Mesenchymal stem cell (in vitro differentiated cells and primary cell): ENCODE measurements around the gene RLF.
A peak's percentile ranks its signal among the peaks of the same experiment; 100 is the strongest.

ENCODE experiments used
- DNase-seq: peaks from one replicate; pipeline ENCODE4 v3.0.0-alpha.2; 2013
- H2AFZ ChIP-seq: one replicate; pipeline ENCODE4 v1.6.1; 2013; ENCODE audit warnings: low read depth, mild to moderate bottlenecking, control low read depth, inconsistent platforms, low read length, moderate library complexity
- H2AK5ac ChIP-seq: 2 replicates; pipeline ENCODE4 v1.6.1; 2013; ENCODE audit warnings: low read length, moderate library complexity, mild to moderate bottlenecking, inconsistent platforms; ENCODE audit not compliant: severe bottlenecking
- H2BK120ac ChIP-seq: one replicate; pipeline ENCODE4 v1.6.1; 2013; ENCODE audit warnings: low read depth, mild to moderate bottlenecking, inconsistent platforms, low read length, moderate library complexity
- H2BK12ac ChIP-seq, 2 experiments: one replicate each; pipeline ENCODE4 v1.6.1; 2013; ENCODE audit warnings: inconsistent platforms in 2 of 2, low read length in 2 of 2, mild to moderate bottlenecking in 2 of 2, moderate library complexity in 2 of 2, control low read depth in 1 of 2
- H2BK15ac ChIP-seq: one replicate; pipeline ENCODE4 v1.6.1; 2013; ENCODE audit warnings: mild to moderate bottlenecking, low read depth, inconsistent platforms; ENCODE audit not compliant: poor library complexity, severe bottlenecking
- H2BK5ac ChIP-seq: 2 replicates; pipeline ENCODE4 v1.6.1; 2013; ENCODE audit warnings: low read depth, mild to moderate bottlenecking, low read length, control low read depth, inconsistent platforms; ENCODE audit not compliant: poor library complexity, severe bottlenecking
- H3K14ac ChIP-seq, 2 experiments: one replicate each; pipeline ENCODE4 v1.6.1; 2013; ENCODE audit warnings: inconsistent platforms in 2 of 2, low read length in 2 of 2, control low read depth in 1 of 2, mild to moderate bottlenecking in 1 of 2, moderate library complexity in 1 of 2
- H3K18ac ChIP-seq, 2 experiments: one replicate each; pipeline ENCODE4 v1.6.1; 2013; ENCODE audit warnings: inconsistent platforms in 2 of 2, low read length in 2 of 2, control low read depth in 1 of 2, low read depth in 1 of 2, mild to moderate bottlenecking in 1 of 2
- H3K23ac ChIP-seq, 2 experiments: one replicate each; pipeline ENCODE4 v1.6.1; 2013; ENCODE audit warnings: inconsistent platforms in 2 of 2, low read length in 2 of 2, mild to moderate bottlenecking in 2 of 2, moderate library complexity in 2 of 2, control low read depth in 1 of 2
- H3K27ac ChIP-seq: 2 replicates; pipeline ENCODE4 v1.5.1; 2013; ENCODE audit warnings: mild to moderate bottlenecking, moderate library complexity, low read length, control low read depth, inconsistent platforms; ENCODE audit not compliant: poor library complexity, severe bottlenecking
- H3K27me3 ChIP-seq, 2 experiments: 2 replicates each; pipeline versions ENCODE4 v1.6.1 to v1.7.0; 2013; ENCODE audit warnings: low read length in 2 of 2, mild to moderate bottlenecking in 2 of 2, moderate library complexity in 2 of 2, control low read depth in 1 of 2, inconsistent platforms in 1 of 2; ENCODE audit not compliant: control insufficient read depth in 1 of 2, insufficient read depth in 1 of 2
- H3K36me3 ChIP-seq, 2 experiments: 2 replicates each; pipeline versions ENCODE4 v1.6.1 to v1.7.0; 2013; ENCODE audit warnings: low read length in 2 of 2, control low read depth in 1 of 2, inconsistent platforms in 1 of 2, low read depth in 1 of 2, mild to moderate bottlenecking in 1 of 2; ENCODE audit not compliant: insufficient read depth in 2 of 2, control insufficient read depth in 1 of 2
- H3K4ac ChIP-seq, 2 experiments: one replicate each; pipeline ENCODE4 v1.6.1; 2013; ENCODE audit warnings: inconsistent platforms in 2 of 2, low read length in 2 of 2, mild to moderate bottlenecking in 2 of 2, moderate library complexity in 2 of 2, control low read depth in 1 of 2, low read depth in 1 of 2
- H3K4me1 ChIP-seq: 2 replicates; pipeline ENCODE4 v1.6.1; 2013; ENCODE audit warnings: low read depth, low read length, control low read depth; ENCODE audit not compliant: control insufficient read depth, insufficient read depth
- H3K4me2 ChIP-seq: 2 replicates; pipeline ENCODE4 v1.6.1; 2013; ENCODE audit warnings: low read length, mild to moderate bottlenecking, inconsistent platforms; ENCODE audit not compliant: poor library complexity, severe bottlenecking
- H3K4me3 ChIP-seq, 2 experiments: 2 replicates each; pipeline versions ENCODE4 v1.5.1 to v1.7.0; 2013; ENCODE audit warnings: low read length in 2 of 2, mild to moderate bottlenecking in 2 of 2, control low read depth in 1 of 2, low read depth in 1 of 2; ENCODE audit not compliant: insufficient read depth in 1 of 2
- H3K79me1 ChIP-seq: replicated peaks from 2 replicates; pipeline ENCODE4 v1.6.1; 2013; ENCODE audit warnings: mild to moderate bottlenecking, control low read depth, low read length, inconsistent platforms; ENCODE audit not compliant: poor library complexity, severe bottlenecking
- H3K9ac ChIP-seq: 2 replicates; pipeline ENCODE4 v1.7.0; 2013; ENCODE audit warnings: mild to moderate bottlenecking, low read length, moderate library complexity
- H3K9me3 ChIP-seq: 2 replicates; pipeline ENCODE4 v1.7.0; 2013; ENCODE audit warnings: mild to moderate bottlenecking, low read length; ENCODE audit not compliant: control insufficient read depth
- H4K8ac ChIP-seq: one replicate; pipeline ENCODE4 v1.6.1; 2013; ENCODE audit warnings: inconsistent platforms, mild to moderate bottlenecking, low read length, moderate library complexity
- H4K91ac ChIP-seq: one replicate; pipeline ENCODE4 v1.6.1; 2013; ENCODE audit warnings: mild to moderate bottlenecking, low read length, inconsistent platforms
- WGBS: methylation state at CpG from one replicate; pipeline ENCODE4 v1.1.7; 2013; ENCODE audit warnings: mixed read lengths; 5-methylcytosine and 5-hydroxymethylcytosine counted together

RLF gene

GRCh38 chr1:40151457-40152079 is 9.6 kb upstream of the RLF start:
- DNase-seq: no peak
- no peak overlapping the region for H4K8ac ChIP-seq
- no peak overlapping the region for H3K4me3 ChIP-seq
- no peak overlapping the region for H3K4me2 ChIP-seq
- H2AK5ac ChIP-seq: no peak overlapping the region
- WGBS: 93% methylated on average over 2 of the region's 6 CpGs
- no peaks in the 10 kb centered on the region for H3K79me1 ChIP-seq
- no peak overlapping the region for H3K23ac ChIP-seq
- no peak overlapping the region for H3K14ac ChIP-seq
- no peak overlapping the region for H4K91ac ChIP-seq
- H2BK15ac ChIP-seq: no peak overlapping the region
- no peaks in the 10 kb centered on the region for H3K4me1 ChIP-seq
- H3K27ac ChIP-seq: no peak overlapping the region
- no peak overlapping the region for H3K9ac ChIP-seq
- no peak overlapping the region for H3K18ac ChIP-seq
- no peak overlapping the region for H2BK120ac ChIP-seq
- no peaks in the 10 kb centered on the region for H3K9me3 ChIP-seq
- H2BK5ac ChIP-seq: no peak overlapping the region
- H2BK12ac ChIP-seq: no peak overlapping the region
- H2AFZ ChIP-seq: no peak overlapping the region
- H3K4ac ChIP-seq: no peak overlapping the region
- H3K27me3 ChIP-seq: peaks cover 20 to 30% of the 10 kb centered on the region in 2 experiments
- H3K36me3 ChIP-seq: no peaks in the 10 kb centered on the region

GRCh38 chr1:40153073-40153770 is 8.0 kb upstream of the RLF start:
- H3K9ac ChIP-seq: peak overlapping the region; percentile 56
- H2AFZ ChIP-seq: no peak overlapping the region
- no peaks in the 10 kb centered on the region for H3K36me3 ChIP-seq
- no peak overlapping the region for H3K18ac ChIP-seq
- H2AK5ac ChIP-seq: no peak overlapping the region
- H3K4me1 ChIP-seq: no peaks in the 10 kb centered on the region
- WGBS: 0% methylated on average over 2 of the region's 2 CpGs
- no peak overlapping the region for H4K91ac ChIP-seq
- H3K4me3 ChIP-seq: no peak overlapping the region
- no peak overlapping the region for H3K27ac ChIP-seq
- peaks cover 3 to 20% of the 10 kb centered on the region in 2 experiments for H3K27me3 ChIP-seq
- H2BK12ac ChIP-seq: no peak overlapping the region
- DNase-seq: peak; percentile 73
- no peak overlapping the region for H4K8ac ChIP-seq
- no peak overlapping the region for H3K4me2 ChIP-seq
- no peak overlapping the region for H2BK15ac ChIP-seq
- no peaks in the 10 kb centered on the region for H3K9me3 ChIP-seq
- no peak overlapping the region for H3K23ac ChIP-seq
- H3K14ac ChIP-seq: no peak overlapping the region
- no peak overlapping the region for H2BK120ac ChIP-seq
- H3K79me1 ChIP-seq: no peaks in the 10 kb centered on the region
- no peak overlapping the region for H2BK5ac ChIP-seq
- H3K4ac ChIP-seq: no peak overlapping the region

DNA sequence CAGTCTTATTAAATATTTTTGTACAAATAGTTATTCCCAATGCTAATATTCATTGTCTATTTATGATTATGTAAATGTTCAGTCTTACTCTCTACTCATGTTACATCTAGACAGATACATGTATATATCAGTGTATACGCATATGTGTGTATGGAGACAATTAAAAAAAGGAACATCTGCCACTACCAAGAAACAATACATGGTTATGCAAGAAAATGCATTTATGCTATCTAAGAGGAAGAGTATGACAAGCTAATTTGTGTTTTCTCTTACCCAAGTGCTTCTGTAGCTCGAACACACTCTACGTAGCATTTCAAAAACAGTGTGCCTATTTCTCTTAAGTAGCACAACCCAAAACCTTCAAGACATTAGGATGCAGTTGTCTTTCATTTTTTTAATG is 6.1 kb upstream of the RLF start:
- Histone ChIP-seq H3K79me1 (no peaks in the 10 kb centered on the region), H2BK120ac (no peak overlapping the region), H3K9me3 (no peaks in the 10 kb centered on the region), H3K4me1 (no peaks in the 10 kb centered on the region), H3K27me3 (peaks cover 0 to 15% of the 10 kb centered on the region in 2 experiments), H2BK12ac (no peak overlapping the region), H3K9ac (no peak overlapping the region), H4K8ac (no peak overlapping the region), H3K27ac (no peak overlapping the region), H2BK15ac (no peak overlapping the region), H2AFZ (no peak overlapping the region), H2BK5ac (no peak overlapping the region), H2AK5ac (no peak overlapping the region), H3K18ac (no peak overlapping the region), H3K4me2 (no peak overlapping the region), H3K14ac (no peak overlapping the region), H3K36me3 (no peaks in the 10 kb centered on the region), H3K23ac (no peak overlapping the region), H3K4ac (no peak overlapping the region), H4K91ac (no peak overlapping the region), H3K4me3 (no peak overlapping the region)
- 100% methylated on average over 1 of the region's 3 CpGs for WGBS
- no peak for DNase-seq

DNA sequence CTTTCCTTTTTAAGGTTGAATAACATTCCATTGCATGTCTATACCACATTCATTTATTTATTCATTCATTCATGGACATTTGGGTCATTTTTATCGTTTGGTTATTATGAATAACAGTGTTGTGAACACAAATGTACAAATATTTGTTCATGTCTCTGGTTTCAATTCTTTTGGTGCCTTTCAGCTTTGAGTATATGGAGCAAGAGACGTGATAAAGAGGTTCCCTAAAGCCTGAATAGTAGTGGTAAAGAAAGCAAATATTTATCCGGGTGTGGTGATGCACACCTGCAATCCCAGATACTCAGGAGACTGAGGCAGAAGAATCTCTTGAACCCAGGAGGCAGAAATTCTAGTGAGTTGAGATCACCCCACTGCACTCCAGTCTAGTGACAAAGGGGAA is 5.3 kb upstream of the RLF start:
- Histone ChIP-seq H3K9ac (no peak overlapping the region), H4K91ac (no peak overlapping the region), H3K23ac (no peak overlapping the region), H3K4ac (no peak overlapping the region), H2BK5ac (no peak overlapping the region), H3K27ac (no peak overlapping the region), H3K9me3 (no peaks in the 10 kb centered on the region), H3K36me3 (no peaks in the 10 kb centered on the region), H3K18ac (no peak overlapping the region), H3K4me1 (no peaks in the 10 kb centered on the region), H3K79me1 (no peaks in the 10 kb centered on the region), H2BK12ac (no peak overlapping the region), H3K4me2 (no peak overlapping the region), H2AK5ac (no peak overlapping the region), H4K8ac (no peak overlapping the region), H2AFZ (no peak overlapping the region), H3K14ac (no peak overlapping the region), H3K4me3 (no peak overlapping the region), H2BK120ac (no peak overlapping the region), H2BK15ac (no peak overlapping the region), H3K27me3 (peaks cover 0 to 15% of the 10 kb centered on the region in 2 experiments)
- DNase-seq: no peak
- WGBS: 42% methylated on average over 3 of the region's 3 CpGs
